Keratinocyte (primary cell): Measurements from ENCODE around the gene SCARF2. TPM values are rescaled to one million over a fixed set of nuclear protein-coding genes. Genes with fewer than 3 reads are reported as not detected.

Experiments used
- DNase-seq: peaks from one replicate; pipeline ENCODE4 v3.0.0-alpha.2; 2011; ENCODE audit warnings: low read depth, missing footprints, low spot score
- FAIRE-seq: peaks from 2 replicates; lab custom pipeline; 2011; peaks lifted over from hg19 to GRCh38; lab: Jason Lieb, UNC
- H2AFZ ChIP-seq: 2 replicates; pipeline ENCODE4 v1.6.0; 2012; ENCODE audit warnings: low read length, control low read depth, inconsistent platforms; ENCODE audit not compliant: control insufficient read depth
- H3K27ac ChIP-seq: 2 replicates; pipeline ENCODE4 v1.5.1; 2011; ENCODE audit warnings: low read length; ENCODE audit not compliant: control insufficient read depth, insufficient read depth
- H3K27me3 ChIP-seq: 3 replicates; pipeline ENCODE4 v1.6.0; 2011; ENCODE audit warnings: low read length; ENCODE audit not compliant: control insufficient read depth, insufficient read depth; ENCODE audit errors: extremely low read depth
- H3K36me3 ChIP-seq, 2 experiments: 2 replicates in 1 of 2; 3 replicates in 1 of 2; pipeline ENCODE4 v1.5.1; 2011; ENCODE audit warnings: low read length in 2 of 2, mild to moderate bottlenecking in 1 of 2; ENCODE audit not compliant: control insufficient read depth in 2 of 2, insufficient read depth in 2 of 2; ENCODE audit errors: extremely low read depth in 1 of 2
- H3K4me1 ChIP-seq: 3 replicates; pipeline ENCODE4 v1.5.1; 2011; ENCODE audit warnings: low read length; ENCODE audit not compliant: control insufficient read depth, insufficient read depth; ENCODE audit errors: extremely low read depth
- H3K4me2 ChIP-seq: 3 replicates; pipeline ENCODE4 v1.6.0; 2011; ENCODE audit warnings: low read depth, low read length; ENCODE audit not compliant: control insufficient read depth, insufficient read depth; ENCODE audit errors: extremely low read depth
- H3K4me3 ChIP-seq, 3 experiments: fragments of 200-600 bp in 1 of 3; sonication (generic) in 1 of 3; 2 replicates in 2 of 3; 3 replicates in 1 of 3; pipeline ENCODE4 v1.5.1; 2011 to 2016; ENCODE audit warnings: low read length in 3 of 3, mild to moderate bottlenecking in 3 of 3, control low read depth in 2 of 3, inconsistent platforms in 1 of 3, low read depth in 1 of 3, mixed read lengths in 1 of 3, mixed run types in 1 of 3, moderate library complexity in 1 of 3; ENCODE audit not compliant: control insufficient read depth in 2 of 3, insufficient read depth in 2 of 3; ENCODE audit errors: extremely low read depth in 1 of 3
- H3K79me2 ChIP-seq: 2 replicates; pipeline ENCODE4 v1.6.0; 2012; ENCODE audit warnings: low read length; ENCODE audit not compliant: control insufficient read depth, insufficient read depth
- H3K9ac ChIP-seq: 3 replicates; pipeline ENCODE4 v1.6.0; 2011; ENCODE audit warnings: low read length; ENCODE audit not compliant: control insufficient read depth, insufficient read depth; ENCODE audit errors: extremely low read depth
- H3K9me1 ChIP-seq: 3 replicates; pipeline ENCODE4 v1.6.0; 2011; ENCODE audit warnings: low read length; ENCODE audit not compliant: control insufficient read depth, insufficient read depth; ENCODE audit errors: extremely low read depth
- H3K9me3 ChIP-seq: 2 replicates; pipeline ENCODE4 v1.5.1; 2012; ENCODE audit warnings: low read depth, low read length; ENCODE audit not compliant: control insufficient read depth
- H4K20me1 ChIP-seq: 3 replicates; pipeline ENCODE4 v1.6.0; 2011; ENCODE audit warnings: low read length; ENCODE audit not compliant: control insufficient read depth, insufficient read depth; ENCODE audit errors: extremely low read depth
- CTCF ChIP-seq, 3 experiments: IDR thresholded peaks in 1 of 3; conservative IDR thresholded peaks in 1 of 3; optimal IDR thresholded peaks in 1 of 3; 2 replicates in 2 of 3; 3 replicates in 1 of 3; pipeline versions ENCODE3 to v1.5.1; 2011; ENCODE audit warnings: low read length in 3 of 3, mild to moderate bottlenecking in 3 of 3, moderate library complexity in 2 of 3, control low read depth in 1 of 3, inconsistent platforms in 1 of 3; ENCODE audit not compliant: insufficient read depth in 2 of 3; ENCODE audit errors: extremely low read depth in 1 of 3
- EZH2 ChIP-seq: IDR thresholded peaks from one replicate; pipeline ENCODE4 v1.6.1; 2012; ENCODE audit warnings: inconsistent platforms, mild to moderate bottlenecking, low read length, moderate library complexity
- dilution Hi-C: fragments of 300-500 bp; cut with MboI; formaldehyde crosslinking; loops from one replicate; pipeline ENCODE4 v1.7.0; 2020; ENCODE audit warnings: low sequenced_read_pairs; ENCODE audit not compliant: extremely low pct_ligation_motif_present
- polyA plus RNA-seq, 5 experiments: library from polyadenylated mRNA; depleted of rRNA in 3 of 5; stranded (reverse) in 3 of 5; stranded (forward) in 1 of 5; unstranded in 1 of 5; fragments of >200 nt; gene quantifications; 1 replicate in 1 of 5; 2 replicates in 3 of 5; 3 replicates in 1 of 5; pipeline versions ENCODE4 v1.2.1 to v1.2.3, GENCODE V29; 2011 to 2012; ENCODE audit warnings: missing spikeins in 2 of 5, low read depth in 1 of 5, low replicate concordance in 1 of 5

The SCARF2 gene
- polyA plus RNA-seq, 1 donor (not counting 4 experiments of a cell fraction or from before 2014, with no cell fraction given): 0.05 TPM

- no peaks in the 10 kb centered on the region for H3K9me3 ChIP-seq
- no peaks in the 10 kb centered on the region for H3K36me3 ChIP-seq
- peaks cover 91% of the 10 kb centered on the region for H3K27me3 ChIP-seq
- H3K9ac ChIP-seq: no peak overlapping the region
- H3K79me2 ChIP-seq: no peaks in the 10 kb centered on the region
- H3K9me1 ChIP-seq: no peaks in the 10 kb centered on the region
- dilution Hi-C loops: no loop called here
- TF ChIP-seq CTCF (optimal IDR thresholded peaks at IDR 0.05 in 1 of 3, IDR thresholded peaks at IDR 0.05 in 1 of 3, conservative IDR thresholded peaks at IDR 0.05 in 1 of 3; ENCODE audit: extremely low read depth in 1 of 3, insufficient read depth in 2 of 3, low read length in 3 of 3): no peak
- TF ChIP-seq EZH2: no peak
- DNase-seq (no peak), FAIRE-seq (no peak)
- no peak overlapping the region for H3K4me3 ChIP-seq
- no peak overlapping the region for H3K27ac ChIP-seq
- H4K20me1 ChIP-seq: peaks cover 6% of the 10 kb centered on the region
- H3K4me1 ChIP-seq: peaks cover 23% of the 10 kb centered on the region
- H3K4me2 ChIP-seq: no peak overlapping the region
- H2AFZ ChIP-seq: no peak overlapping the region
Observed at GRCh38 chr22:20432244-20432686, 5.4 kb downstream of the SCARF2 start.

GRCh38 chr22:20431511-20432192, 6.0 kb downstream of the SCARF2 start:
- H3K36me3 ChIP-seq: no peaks in the 10 kb centered on the region
- no peak for TF ChIP-seq EZH2
- no peak for TF ChIP-seq CTCF (optimal IDR thresholded peaks at IDR 0.05 in 1 of 3, IDR thresholded peaks at IDR 0.05 in 1 of 3, conservative IDR thresholded peaks at IDR 0.05 in 1 of 3; ENCODE audit: extremely low read depth in 1 of 3, insufficient read depth in 2 of 3, low read length in 3 of 3)
- no peak overlapping the region for H2AFZ ChIP-seq
- FAIRE-seq (no peak), DNase-seq (no peak)
- dilution Hi-C loops: no loop called here
- no peak overlapping the region for H3K27ac ChIP-seq
- no peaks in the 10 kb centered on the region for H3K79me2 ChIP-seq
- H3K4me1 ChIP-seq: peaks cover 17% of the 10 kb centered on the region
- H4K20me1 ChIP-seq: peaks cover 6% of the 10 kb centered on the region
- peaks cover 90% of the 10 kb centered on the region for H3K27me3 ChIP-seq
- no peaks in the 10 kb centered on the region for H3K9me1 ChIP-seq
- H3K9ac ChIP-seq: no peak overlapping the region
- peak overlapping the region; percentile 89 for H3K4me2 ChIP-seq
- no peak overlapping the region for H3K4me3 ChIP-seq
- no peaks in the 10 kb centered on the region for H3K9me3 ChIP-seq
